Mammary epithelial cell (primary cell): ENCODE results near the gene RGS19.

Experiments used
- CTCF ChIP-seq, 2 donors: IDR thresholded peaks in 1 of 2; conservative IDR thresholded peaks in 1 of 2; 2 replicates each; pipeline ENCODE4 v1.5.1; 2011 to 2012; ENCODE audit warnings: inconsistent platforms in 2 of 2, low read length in 2 of 2, mild to moderate bottlenecking in 2 of 2, control low read depth in 1 of 2, low read depth in 1 of 2; ENCODE audit not compliant: insufficient read depth in 1 of 2; ENCODE audit errors: extremely low read depth in 1 of 2
- EZH2 ChIP-seq: IDR thresholded peaks from 2 replicates; pipeline ENCODE4 v1.6.1; 2012; ENCODE audit warnings: low read length, inconsistent platforms, borderline replicate concordance

GRCh38 chr20:64051033-64051452 lies 28.3 kb downstream of the RGS19 start:
- TF ChIP-seq CTCF (conservative IDR thresholded peaks at IDR 0.05 in 1 of 2, IDR thresholded peaks at IDR 0.05 in 1 of 2; ENCODE audit: extremely low read depth in 1 of 2, insufficient read depth in 1 of 2, low read depth in 1 of 2, low read length in 2 of 2), result no peak
- TF ChIP-seq EZH2, result no peak
